Measurements from ENCODE around the gene PTPRD.

Gene PTPRD

DNA sequence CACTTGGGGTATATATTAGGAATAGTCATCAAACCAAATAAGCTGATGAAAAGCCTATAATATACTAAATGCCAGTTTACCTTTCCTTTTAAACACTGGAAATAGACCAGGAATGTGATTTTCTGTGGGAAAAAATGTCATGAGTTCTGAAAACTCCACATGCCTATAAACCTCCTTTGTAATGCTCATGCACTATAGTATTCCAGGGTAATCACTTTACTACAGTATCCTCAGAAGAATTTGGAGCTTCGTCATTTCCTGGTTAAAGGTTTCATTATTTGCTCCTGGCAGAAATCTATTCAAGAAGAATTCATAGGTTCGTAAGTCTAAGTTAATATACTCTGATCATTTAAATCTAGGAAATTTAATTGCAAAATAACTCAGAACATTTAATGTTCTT, 1736.5 kb downstream of the PTPRD start:
- H3K4me3 ChIP-seq (ENCODE audit: control insufficient read depth, low read depth, low read length), result no peak overlapping the region
- TF ChIP-seq, protein P1, sequence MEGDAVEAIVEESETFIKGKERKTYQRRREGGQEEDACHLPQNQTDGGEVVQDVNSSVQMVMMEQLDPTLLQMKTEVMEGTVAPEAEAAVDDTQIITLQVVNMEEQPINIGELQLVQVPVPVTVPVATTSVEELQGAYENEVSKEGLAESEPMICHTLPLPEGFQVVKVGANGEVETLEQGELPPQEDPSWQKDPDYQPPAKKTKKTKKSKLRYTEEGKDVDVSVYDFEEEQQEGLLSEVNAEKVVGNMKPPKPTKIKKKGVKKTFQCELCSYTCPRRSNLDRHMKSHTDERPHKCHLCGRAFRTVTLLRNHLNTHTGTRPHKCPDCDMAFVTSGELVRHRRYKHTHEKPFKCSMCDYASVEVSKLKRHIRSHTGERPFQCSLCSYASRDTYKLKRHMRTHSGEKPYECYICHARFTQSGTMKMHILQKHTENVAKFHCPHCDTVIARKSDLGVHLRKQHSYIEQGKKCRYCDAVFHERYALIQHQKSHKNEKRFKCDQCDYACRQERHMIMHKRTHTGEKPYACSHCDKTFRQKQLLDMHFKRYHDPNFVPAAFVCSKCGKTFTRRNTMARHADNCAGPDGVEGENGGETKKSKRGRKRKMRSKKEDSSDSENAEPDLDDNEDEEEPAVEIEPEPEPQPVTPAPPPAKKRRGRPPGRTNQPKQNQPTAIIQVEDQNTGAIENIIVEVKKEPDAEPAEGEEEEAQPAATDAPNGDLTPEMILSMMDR (IDR thresholded peaks at IDR 0.05; ENCODE audit: control insufficient read depth, insufficient read depth, low read depth, low read length, missing control alignments), result no peak
- DNase-seq (ENCODE audit: low read depth), result no peak

DNA sequence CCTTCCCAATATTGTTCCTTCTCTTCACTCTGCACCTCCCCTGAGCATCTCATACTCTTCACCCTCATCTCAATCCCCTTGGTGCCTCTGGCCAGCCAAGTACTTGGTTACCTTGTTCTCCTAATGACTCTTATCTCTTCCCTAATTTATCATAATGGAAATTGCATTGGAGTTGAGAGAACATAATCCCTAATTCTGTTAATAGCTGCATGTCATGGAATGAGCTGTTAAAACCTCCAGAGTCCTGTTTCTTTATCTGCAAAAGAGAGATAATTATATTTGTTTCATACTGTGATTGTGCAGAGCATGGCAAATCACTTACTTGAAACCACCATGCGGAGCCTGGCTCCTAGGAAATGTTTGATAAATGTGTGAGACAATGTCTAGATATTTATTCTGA, 1738.3 kb downstream of the PTPRD start:
- no peak overlapping the region for H3K4me3 ChIP-seq (ENCODE audit: control insufficient read depth, low read depth, low read length)
- no peak for DNase-seq (ENCODE audit: low read depth)
- TF ChIP-seq, protein P1 (IDR thresholded peaks at IDR 0.05; ENCODE audit: control insufficient read depth, insufficient read depth, low read depth, low read length, missing control alignments), result no peak

DNA sequence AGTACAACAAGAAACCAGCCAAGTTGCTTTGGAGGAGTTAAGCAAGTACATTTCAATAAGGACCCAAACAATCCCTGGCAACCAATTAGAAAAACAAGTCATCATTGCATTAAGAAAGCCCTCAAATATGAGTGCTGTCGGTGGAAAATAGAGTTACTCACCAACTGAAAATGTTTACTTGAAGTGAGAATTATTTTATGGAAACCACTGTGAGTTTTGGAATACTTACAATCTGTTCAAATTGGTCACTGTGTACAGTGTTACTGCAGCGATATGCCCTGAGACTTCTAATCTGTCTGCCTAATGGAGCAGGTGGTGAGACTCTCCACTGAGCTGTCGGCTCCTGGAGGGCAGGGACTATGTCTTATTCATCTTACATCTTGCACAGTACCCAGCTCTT, 1740.0 kb downstream of the PTPRD start:
- TF ChIP-seq, protein P1 (IDR thresholded peaks at IDR 0.05; ENCODE audit: control insufficient read depth, insufficient read depth, low read depth, low read length, missing control alignments), result no peak
- DNase-seq (ENCODE audit: low read depth), result no peak
- H3K4me3 ChIP-seq (ENCODE audit: control insufficient read depth, low read depth, low read length), result no peak overlapping the region

DNA sequence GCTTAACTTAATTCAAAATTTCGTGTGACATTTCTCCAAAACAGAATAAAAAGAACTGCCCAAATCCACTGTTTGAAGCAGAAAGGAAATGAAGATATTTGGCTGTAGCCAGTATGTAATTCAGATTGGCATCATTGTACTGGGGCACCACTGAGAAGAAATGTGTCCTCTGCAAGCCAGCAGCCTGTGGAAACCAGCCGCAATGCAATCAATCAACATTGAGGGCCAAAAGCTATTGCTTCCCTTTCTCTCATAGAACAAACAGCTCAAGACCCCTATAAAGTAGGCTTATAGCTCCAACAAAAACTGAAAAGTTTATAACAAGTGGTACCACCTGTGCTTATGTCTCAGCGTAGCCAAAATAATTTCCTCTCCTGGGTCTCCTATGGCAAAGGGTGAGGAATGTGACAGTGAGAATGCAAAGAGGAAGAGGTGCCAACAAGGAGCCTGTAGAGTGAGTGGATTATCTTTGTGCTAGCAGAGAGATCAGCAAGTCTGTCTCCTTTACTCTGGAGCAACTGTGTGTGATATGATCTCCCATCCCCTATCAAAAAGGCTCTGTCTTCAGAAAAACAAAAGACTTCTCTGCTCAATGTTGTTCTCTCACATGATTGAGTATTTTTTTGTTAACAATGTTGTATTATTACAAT, 1740.9 kb downstream of the PTPRD start:
- TF ChIP-seq, protein P1 (IDR thresholded peaks at IDR 0.05; ENCODE audit: control insufficient read depth, insufficient read depth, low read depth, low read length, missing control alignments), result no peak
- no peak for DNase-seq (ENCODE audit: low read depth)
- no peak overlapping the region for H3K4me3 ChIP-seq (ENCODE audit: control insufficient read depth, low read depth, low read length)

DNA sequence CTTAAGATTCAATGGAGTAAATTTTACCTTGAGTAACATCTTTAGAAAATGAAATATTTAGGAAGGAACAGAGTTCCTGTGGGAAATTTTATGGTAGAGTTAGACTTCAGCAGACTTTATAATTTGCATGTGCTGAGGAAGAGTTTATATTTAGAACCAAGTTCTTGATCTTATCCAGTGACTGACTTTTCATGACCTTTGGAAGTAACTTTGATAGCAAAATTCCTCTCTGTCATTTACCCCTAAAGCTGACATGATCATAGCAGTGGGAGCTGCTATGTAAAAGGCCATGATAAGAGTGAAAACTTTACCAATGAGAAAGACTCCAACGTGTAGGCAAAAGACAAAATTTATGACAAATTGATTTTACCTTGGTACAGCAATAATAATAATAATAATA, 1741.4 kb downstream of the PTPRD start:
- TF ChIP-seq, protein P1 (IDR thresholded peaks at IDR 0.05; ENCODE audit: control insufficient read depth, insufficient read depth, low read depth, low read length, missing control alignments), result no peak
- DNase-seq (ENCODE audit: low read depth), result no peak
- H3K4me3 ChIP-seq (ENCODE audit: control insufficient read depth, low read depth, low read length), result no peak overlapping the region

DNA sequence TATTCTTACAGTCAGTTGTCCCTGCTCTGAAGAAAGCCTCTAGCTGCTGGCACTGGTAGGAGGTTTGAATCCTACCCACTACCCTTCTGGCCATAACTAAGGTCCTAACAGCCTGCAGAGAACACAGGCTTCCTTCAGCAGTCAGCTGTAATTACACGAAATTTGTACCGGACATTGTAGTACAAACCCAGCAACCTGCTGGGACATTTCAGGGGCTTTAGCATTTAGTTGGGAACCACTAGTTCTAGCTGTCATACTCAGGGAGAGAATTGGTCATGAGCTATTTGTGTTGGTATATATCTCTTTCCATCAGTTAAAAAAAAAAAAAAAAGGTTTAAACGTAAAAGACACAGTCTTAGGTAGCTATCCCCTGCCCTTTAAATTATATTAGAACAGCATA, 1743.0 kb downstream of the PTPRD start:
- TF ChIP-seq, protein P1 (IDR thresholded peaks at IDR 0.05; ENCODE audit: control insufficient read depth, insufficient read depth, low read depth, low read length, missing control alignments), result no peak
- H3K4me3 ChIP-seq (ENCODE audit: control insufficient read depth, low read depth, low read length), result no peak overlapping the region
- no peak for DNase-seq (ENCODE audit: low read depth)
